GM18498 (cell line): ENCODE results near the gene PACSIN3.
"Not testable (repeated sequence)": the region's sequence is repeated elsewhere in the genome, so short reads cannot be mapped to it uniquely, and the experiment has no call there.

Experiments
- ATAC-seq: cut with Tn5 transposase; IDR thresholded peaks from one replicate; pipeline ENCODE4 v1.9.1; 2021; ENCODE audit warnings: mild to moderate bottlenecking, moderate library complexity; ENCODE audit not compliant: unreplicated experiment

The PACSIN3 gene

GRCh38 chr11:47186076-47186699 lies at the start of gene PACSIN3:
Gene PACSIN3, minus strand, starts transcription at chr11:47186434. Its CDS starts 3,707 bp downstream, at chr11:47182727.
- no peak for ATAC-seq

GRCh38 chr11:47235163-47235562 lies 48.9 kb upstream of the PACSIN3 start:
- ATAC-seq = no peak

GRCh38 chr11:47234669-47235100 lies 48.5 kb upstream of the PACSIN3 start:
- ATAC-seq = no peak

GRCh38 chr11:47233989-47234668 lies 47.9 kb upstream of the PACSIN3 start:
- no peak for ATAC-seq

- ATAC-seq = no peak
Observed at GRCh38 chr11:47233051-47233450, 46.8 kb upstream of the PACSIN3 start.

- ATAC-seq = no peak
Observed at GRCh38 chr11:47229161-47229560, 42.9 kb upstream of the PACSIN3 start.

- peak; percentile 92 for ATAC-seq
Observed at GRCh38 chr11:47225552-47226400, 39.5 kb upstream of the PACSIN3 start.

GRCh38 chr11:47222696-47223095 lies 36.5 kb upstream of the PACSIN3 start:
- no peak for ATAC-seq

GRCh38 chr11:47220401-47220821 lies 34.2 kb upstream of the PACSIN3 start:
- no peak for ATAC-seq

- ATAC-seq = peak; percentile 26
Observed at GRCh38 chr11:47216121-47216798, 30.0 kb upstream of the PACSIN3 start.

- no peak for ATAC-seq
Observed at GRCh38 chr11:47215366-47215910, 29.2 kb upstream of the PACSIN3 start.

GRCh38 chr11:47213950-47214565 lies 27.8 kb upstream of the PACSIN3 start:
- peak; percentile 79 for ATAC-seq

- ATAC-seq = no peak
Observed at GRCh38 chr11:47212938-47213337, 26.7 kb upstream of the PACSIN3 start.

GRCh38 chr11:47208628-47209027 lies 22.4 kb upstream of the PACSIN3 start:
- no peak for ATAC-seq

- ATAC-seq = not testable (repeated sequence)
Observed at GRCh38 chr11:47208008-47208552, 21.8 kb upstream of the PACSIN3 start.

GRCh38 chr11:47207459-47207858 lies 21.2 kb upstream of the PACSIN3 start:
- no peak for ATAC-seq

GRCh38 chr11:47206577-47206976 lies 20.3 kb upstream of the PACSIN3 start:
- not testable (repeated sequence) for ATAC-seq

GRCh38 chr11:47204637-47204989 lies 18.4 kb upstream of the PACSIN3 start:
- no peak for ATAC-seq

GRCh38 chr11:47202576-47202975 lies 16.3 kb upstream of the PACSIN3 start:
- no peak for ATAC-seq

GRCh38 chr11:47201015-47201414 lies 14.8 kb upstream of the PACSIN3 start:
- no peak for ATAC-seq
